Measurements from ENCODE around the gene RNF17. TPM values are rescaled to one million over a fixed set of nuclear protein-coding genes. Genes with fewer than 3 reads are reported as not detected.
"Not testable (repeated sequence)": the region's sequence is repeated elsewhere in the genome, so short reads cannot be mapped to it uniquely, and the experiment has no call there.

The RNF17 gene
- not detected in 2 replicates for total RNA-seq

- intact Hi-C loops (cut with micrococcal nuclease), result no loop called here
- Mint-ChIP-seq H3K4me1 (no peaks in the 10 kb centered on the region), H3K4me3 (no peak within 1 kb of the TSS), H3K27ac (no peak within 1 kb of the TSS), H3K27me3 (peaks cover 14% of the 10 kb centered on the region), H3K36me3 (ENCODE audit: low read depth) (no peaks in the 10 kb centered on the region), H3K9me3 (no peaks in the 10 kb centered on the region)
- no peak for DNase-seq
These were observed at the start of gene RNF17 for GRCh38 chr13:24763596-24764275. Gene RNF17 (plus strand): TSS chr13:24764169. CDS start chr13:24764204, 35 bp downstream.

GRCh38 chr13:24716011-24716410 lies 48.0 kb upstream of the RNF17 start:
- DNase-seq, result no peak
- Mint-ChIP-seq H3K4me3 (no peak overlapping the region), H3K4me1 (peaks cover 2% of the 10 kb centered on the region), H3K27me3 (peaks cover 15% of the 10 kb centered on the region), H3K27ac (no peak overlapping the region), H3K9me3 (no peaks in the 10 kb centered on the region), H3K36me3 (ENCODE audit: low read depth) (no peaks in the 10 kb centered on the region)
- intact Hi-C loops (cut with micrococcal nuclease), result no loop called here

- peaks cover 2% of the 10 kb centered on the region for H3K4me1 Mint-ChIP-seq
- peaks cover 15% of the 10 kb centered on the region for H3K27me3 Mint-ChIP-seq
- intact Hi-C loops (cut with micrococcal nuclease), result no loop called here
- H3K27ac Mint-ChIP-seq, result no peak overlapping the region
- no peaks in the 10 kb centered on the region for H3K36me3 Mint-ChIP-seq (ENCODE audit: low read depth)
- H3K4me3 Mint-ChIP-seq, result no peak overlapping the region
- no peak for DNase-seq
- H3K9me3 Mint-ChIP-seq, result no peaks in the 10 kb centered on the region
These were observed 47.5 kb upstream of the RNF17 start for GRCh38 chr13:24716446-24716845.

GRCh38 chr13:24717217-24717616 lies 46.8 kb upstream of the RNF17 start:
- DNase-seq, result no peak
- intact Hi-C loops (cut with micrococcal nuclease), result no loop called here
- H3K27me3 Mint-ChIP-seq, result peaks cover 15% of the 10 kb centered on the region
- no peak overlapping the region for H3K4me3 Mint-ChIP-seq
- H3K27ac Mint-ChIP-seq, result no peak overlapping the region
- H3K36me3 Mint-ChIP-seq (ENCODE audit: low read depth), result no peaks in the 10 kb centered on the region
- no peaks in the 10 kb centered on the region for H3K9me3 Mint-ChIP-seq
- H3K4me1 Mint-ChIP-seq, result peaks cover 2% of the 10 kb centered on the region

- no peak overlapping the region for H3K27ac Mint-ChIP-seq
- peaks cover 2% of the 10 kb centered on the region for H3K4me1 Mint-ChIP-seq
- H3K4me3 Mint-ChIP-seq, result no peak overlapping the region
- no peaks in the 10 kb centered on the region for H3K36me3 Mint-ChIP-seq (ENCODE audit: low read depth)
- no peak for DNase-seq
- H3K9me3 Mint-ChIP-seq, result no peaks in the 10 kb centered on the region
- intact Hi-C loops (cut with micrococcal nuclease), result no loop called here
- peaks cover 18% of the 10 kb centered on the region for H3K27me3 Mint-ChIP-seq
These were observed 45.6 kb upstream of the RNF17 start for GRCh38 chr13:24718192-24718965.

GRCh38 chr13:24719139-24719538 lies 44.8 kb upstream of the RNF17 start:
- no peak for DNase-seq
- no peak overlapping the region for H3K4me3 Mint-ChIP-seq
- peaks cover 2% of the 10 kb centered on the region for H3K4me1 Mint-ChIP-seq
- H3K9me3 Mint-ChIP-seq, result no peaks in the 10 kb centered on the region
- H3K27me3 Mint-ChIP-seq, result peaks cover 23% of the 10 kb centered on the region
- H3K36me3 Mint-ChIP-seq (ENCODE audit: low read depth), result no peaks in the 10 kb centered on the region
- intact Hi-C loops (cut with micrococcal nuclease), result no loop called here
- H3K27ac Mint-ChIP-seq, result no peak overlapping the region

- no peaks in the 10 kb centered on the region for H3K36me3 Mint-ChIP-seq (ENCODE audit: low read depth)
- intact Hi-C loops (cut with micrococcal nuclease), result no loop called here
- peaks cover 5% of the 10 kb centered on the region for H3K4me1 Mint-ChIP-seq
- no peak overlapping the region for H3K27ac Mint-ChIP-seq
- no peak overlapping the region for H3K4me3 Mint-ChIP-seq
- H3K9me3 Mint-ChIP-seq, result no peaks in the 10 kb centered on the region
- DNase-seq, result no peak
- peaks cover 24% of the 10 kb centered on the region for H3K27me3 Mint-ChIP-seq
These were observed 40.8 kb upstream of the RNF17 start for GRCh38 chr13:24723206-24723605.

GRCh38 chr13:24724714-24725113 lies 39.3 kb upstream of the RNF17 start:
- no peak overlapping the region for H3K4me3 Mint-ChIP-seq
- intact Hi-C loops (cut with micrococcal nuclease), result no loop called here
- no peaks in the 10 kb centered on the region for H3K36me3 Mint-ChIP-seq (ENCODE audit: low read depth)
- DNase-seq, result no peak
- H3K4me1 Mint-ChIP-seq, result peaks cover 5% of the 10 kb centered on the region
- no peaks in the 10 kb centered on the region for H3K9me3 Mint-ChIP-seq
- H3K27me3 Mint-ChIP-seq, result peaks cover 29% of the 10 kb centered on the region
- H3K27ac Mint-ChIP-seq, result no peak overlapping the region

- no peaks in the 10 kb centered on the region for H3K36me3 Mint-ChIP-seq (ENCODE audit: low read depth)
- H3K27ac Mint-ChIP-seq, result no peak overlapping the region
- H3K4me3 Mint-ChIP-seq, result no peak overlapping the region
- DNase-seq, result no peak
- H3K4me1 Mint-ChIP-seq, result peaks cover 5% of the 10 kb centered on the region
- peaks cover 27% of the 10 kb centered on the region for H3K27me3 Mint-ChIP-seq
- intact Hi-C loops (cut with micrococcal nuclease), result no loop called here
- H3K9me3 Mint-ChIP-seq, result no peaks in the 10 kb centered on the region
These were observed 38.6 kb upstream of the RNF17 start for GRCh38 chr13:24725379-24725778.

GRCh38 chr13:24727731-24728601 lies 36.0 kb upstream of the RNF17 start:
- intact Hi-C loops (cut with micrococcal nuclease), result loop anchor here (1.0 to 2.0 kb wide), 4 partner anchors 19 to 147 kb away; no protein-coding TSS in a partner anchor
- H3K9me3 Mint-ChIP-seq, result no peaks in the 10 kb centered on the region
- no peak overlapping the region for H3K4me3 Mint-ChIP-seq
- peaks cover 36% of the 10 kb centered on the region for H3K27me3 Mint-ChIP-seq
- H3K36me3 Mint-ChIP-seq (ENCODE audit: low read depth), result no peaks in the 10 kb centered on the region
- H3K4me1 Mint-ChIP-seq, result peaks cover 5% of the 10 kb centered on the region
- no peak overlapping the region for H3K27ac Mint-ChIP-seq
- DNase-seq, result peak; percentile 90

GRCh38 chr13:24730873-24731567 lies 32.9 kb upstream of the RNF17 start:
- peaks cover 19% of the 10 kb centered on the region for H3K27me3 Mint-ChIP-seq
- H3K36me3 Mint-ChIP-seq (ENCODE audit: low read depth); H3K4me1 Mint-ChIP-seq; H3K9me3 Mint-ChIP-seq; H3K27ac Mint-ChIP-seq; intact Hi-C loops (cut with micrococcal nuclease); DNase-seq; H3K4me3 Mint-ChIP-seq: not testable (repeated sequence)

GRCh38 chr13:24734950-24735349 lies 29.0 kb upstream of the RNF17 start:
- no peak overlapping the region for H3K27ac Mint-ChIP-seq
- intact Hi-C loops (cut with micrococcal nuclease), result no loop called here
- no peaks in the 10 kb centered on the region for H3K4me1 Mint-ChIP-seq
- H3K9me3 Mint-ChIP-seq, result no peaks in the 10 kb centered on the region
- no peaks in the 10 kb centered on the region for H3K36me3 Mint-ChIP-seq (ENCODE audit: low read depth)
- H3K27me3 Mint-ChIP-seq, result peaks cover 11% of the 10 kb centered on the region
- no peak for DNase-seq
- no peak overlapping the region for H3K4me3 Mint-ChIP-seq

GRCh38 chr13:24737042-24737441 lies 26.9 kb upstream of the RNF17 start:
- Mint-ChIP-seq H3K9me3 (no peaks in the 10 kb centered on the region), H3K27ac (no peak overlapping the region), H3K36me3 (ENCODE audit: low read depth) (no peaks in the 10 kb centered on the region), H3K27me3 (peaks cover 1% of the 10 kb centered on the region), H3K4me3 (no peak overlapping the region), H3K4me1 (no peaks in the 10 kb centered on the region)
- no peak for DNase-seq
- intact Hi-C loops (cut with micrococcal nuclease), result no loop called here

Data from activated CD4-positive, alpha-beta T cell treated with anti-CD3 and anti-CD28 coated beads, Interleukin-2, amount 10 ng/mL, durations not matched to agents 24 days and 14 days (primary cell).